DMS53 (cell line): ENCODE results near the gene KLK7.
"Not testable (repeated sequence)": the region's sequence is repeated elsewhere in the genome, so short reads cannot be mapped to it uniquely, and the experiment has no call there.

Experiments
- DNase-seq: peaks from one replicate; lab custom pipeline; 2025; lab: John Stamatoyannopoulos, UW

The KLK7 gene

GRCh38 chr19:51010066-51010795, 26.5 kb upstream of the KLK7 start:
- DNase-seq: no peak

DNA sequence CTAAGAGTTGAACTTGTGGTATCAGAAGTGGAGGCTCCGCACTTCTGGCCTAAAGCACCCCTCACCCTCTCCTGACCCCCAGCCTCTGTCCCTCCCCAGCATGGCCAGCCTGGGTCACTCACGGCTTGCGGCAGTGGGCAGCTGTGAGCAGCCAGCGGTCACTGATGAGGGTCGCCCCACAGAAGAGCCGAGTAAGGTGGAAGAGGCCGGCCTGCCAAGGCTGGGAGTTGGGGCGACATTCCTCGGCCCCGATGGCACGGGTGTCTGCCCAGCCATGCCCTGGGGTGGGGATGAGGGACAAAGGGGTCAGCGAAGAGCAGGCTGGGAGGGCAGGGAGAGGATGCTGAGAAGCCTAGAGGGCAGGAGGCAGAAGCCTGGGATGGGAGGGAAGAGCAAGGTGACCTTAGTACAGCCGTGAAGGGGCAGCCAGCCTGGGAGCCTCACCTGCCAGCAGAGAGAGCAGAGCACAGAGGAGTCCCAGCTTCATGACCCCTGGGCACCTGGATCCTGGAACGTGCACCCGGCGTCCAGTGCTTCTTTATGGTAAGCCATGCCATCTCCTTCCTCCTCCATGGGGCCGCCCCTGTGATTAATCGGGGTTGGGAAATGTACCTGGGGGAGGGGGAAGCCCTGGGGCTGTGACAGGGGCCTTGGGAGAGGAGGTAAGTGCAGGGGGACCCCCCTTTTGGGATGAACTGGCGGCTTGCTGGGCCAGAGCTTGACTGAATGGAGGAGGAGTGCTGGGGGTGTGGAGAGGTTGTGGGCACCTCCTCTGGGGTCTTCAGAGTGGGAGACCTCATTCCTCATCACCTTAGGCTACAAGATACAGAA, 25.6 kb upstream of the KLK7 start:
- DNase-seq: no peak

- no peak for DNase-seq
These were observed 23.8 kb upstream of the KLK7 start for GRCh38 chr19:51007488-51007887.

GRCh38 chr19:51006406-51006805, 22.7 kb upstream of the KLK7 start:
- no peak for DNase-seq

DNA sequence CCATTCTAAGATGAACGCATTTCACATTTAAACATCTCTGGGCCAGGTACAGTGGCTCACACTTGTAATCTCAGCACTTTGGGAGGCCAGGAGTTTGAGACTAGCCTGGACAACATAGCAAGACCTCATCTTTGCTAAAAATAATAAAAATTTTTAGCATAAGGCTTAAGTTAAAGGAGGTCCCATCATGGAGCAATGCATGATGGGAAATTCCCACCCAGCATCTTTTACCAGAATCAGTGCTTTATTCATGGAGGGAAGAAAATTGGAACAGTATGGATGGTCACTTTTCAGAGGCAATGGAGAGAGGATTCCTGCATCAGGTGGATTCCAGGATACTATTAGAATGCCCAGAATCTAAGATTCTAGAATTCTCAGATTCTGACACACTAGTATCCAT, 21.5 kb upstream of the KLK7 start:
- DNase-seq: no peak

DNA sequence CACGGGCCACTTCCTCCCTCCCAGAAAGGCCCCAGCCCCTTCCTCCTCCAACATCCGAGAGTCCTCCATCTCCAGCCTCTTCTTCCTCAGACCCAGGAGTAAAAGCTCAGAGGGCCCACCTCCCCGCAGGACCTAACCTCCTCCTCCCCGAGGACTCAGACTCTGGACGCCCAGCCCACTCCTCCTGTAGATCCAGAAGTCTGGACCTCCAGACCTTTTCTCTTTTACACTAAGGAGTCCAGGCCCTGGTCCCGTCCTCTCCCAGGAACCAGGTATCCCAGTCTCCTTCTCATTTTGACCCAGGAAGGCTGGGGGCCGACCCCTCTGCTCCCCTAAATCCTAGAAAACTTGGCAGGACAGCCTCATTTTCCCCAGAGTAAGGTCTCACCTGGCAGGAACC, 19.6 kb upstream of the KLK7 start:
- DNase-seq: no peak

- peak; percentile 46 for DNase-seq
These were observed 19.0 kb upstream of the KLK7 start for GRCh38 chr19:51002542-51003311.

DNA sequence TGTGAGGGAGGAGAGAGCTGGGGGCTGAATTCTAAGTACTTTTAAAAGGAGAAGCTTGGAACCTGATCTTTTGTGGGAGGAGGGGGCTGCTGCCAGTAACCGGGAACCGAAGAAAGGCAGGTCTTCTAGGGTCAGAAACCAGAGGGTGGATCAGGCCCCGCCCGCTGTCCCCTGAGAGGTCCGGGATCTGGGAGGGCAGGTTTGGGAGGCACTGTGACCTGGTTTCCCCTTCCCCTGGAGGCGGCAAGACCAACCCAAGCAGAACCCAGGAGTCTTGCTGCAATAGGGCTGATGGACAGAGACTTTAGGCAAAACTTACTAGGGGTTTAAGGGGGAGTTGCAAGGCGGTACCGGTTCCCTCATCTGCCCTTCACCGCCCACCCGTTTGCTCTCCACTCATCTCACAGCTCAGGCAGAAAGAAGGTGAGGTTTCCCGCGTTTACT, 18.4 kb upstream of the KLK7 start:
- DNase-seq: no peak

GRCh38 chr19:51001515-51001914, 17.8 kb upstream of the KLK7 start, which contains the start of gene KLK8:
TSS of gene KLK8 (minus strand) at chr19:51001604. CDS start at chr19:51001167, 437 bp downstream.
- DNase-seq: no peak

DNA sequence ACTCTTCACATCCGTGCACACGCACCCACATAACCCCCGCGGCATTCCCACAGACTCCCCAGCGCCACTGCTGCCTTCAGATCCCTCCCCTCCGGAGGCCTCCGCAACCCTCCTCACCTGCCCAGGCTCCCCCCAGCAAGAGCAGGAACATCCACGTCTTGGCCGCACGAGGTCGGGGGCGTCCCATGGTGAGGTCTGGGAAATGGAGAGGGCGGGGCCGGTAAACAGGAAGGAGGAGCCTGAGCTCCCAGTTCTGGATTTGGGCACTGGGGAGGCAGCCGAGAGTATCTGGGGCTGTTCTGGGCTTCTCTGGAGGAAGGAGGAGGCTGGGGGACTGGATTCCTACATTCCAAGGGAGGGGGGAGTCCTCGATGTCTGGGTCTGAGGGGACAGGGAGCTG, 17.3 kb upstream of the KLK7 start:
- no peak for DNase-seq

DNA sequence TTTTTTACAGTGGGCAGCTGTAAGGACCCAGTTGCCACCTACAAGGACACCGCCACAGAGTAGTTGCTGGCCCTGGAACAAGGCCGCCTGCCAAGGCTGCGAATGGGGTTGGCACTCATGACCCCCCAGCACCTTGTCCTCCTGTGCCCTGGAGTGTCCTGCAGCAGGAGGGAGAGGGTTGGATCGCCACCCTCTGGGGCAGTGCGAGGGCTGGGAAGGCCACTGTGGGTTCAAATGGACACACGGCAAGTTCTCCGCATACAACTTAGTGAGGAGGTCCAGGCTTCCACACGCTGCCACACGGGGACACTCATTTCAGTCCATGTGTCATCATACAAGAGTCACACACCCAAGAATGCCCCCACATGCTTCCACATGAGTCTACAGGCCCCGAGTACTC, 16.7 kb upstream of the KLK7 start:
- no peak for DNase-seq

DNA sequence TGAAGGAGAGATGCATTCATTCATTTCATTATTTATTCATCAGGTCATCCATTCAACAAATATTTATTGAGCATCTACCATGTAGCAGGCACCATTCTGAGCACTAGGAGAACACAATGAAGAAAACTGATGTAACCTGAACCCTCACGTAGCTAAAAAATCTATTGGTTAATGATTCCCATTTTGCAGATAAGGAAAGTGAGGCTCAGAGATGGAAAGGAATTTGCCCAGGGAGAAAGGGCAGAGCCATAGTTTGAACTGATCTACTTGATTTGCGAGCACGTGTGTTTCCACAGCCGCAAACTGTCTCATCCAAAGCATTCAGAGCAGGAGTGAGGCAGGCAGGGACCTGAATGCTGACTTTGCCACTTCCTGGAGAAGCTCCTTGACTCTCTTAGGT, 15.0 kb upstream of the KLK7 start:
- DNase-seq: no peak

- DNase-seq: no peak
These were observed 14.3 kb upstream of the KLK7 start for GRCh38 chr19:50998061-50998460.

GRCh38 chr19:50994129-50994528, 10.4 kb upstream of the KLK7 start:
- DNase-seq: peak; percentile 26

DNA sequence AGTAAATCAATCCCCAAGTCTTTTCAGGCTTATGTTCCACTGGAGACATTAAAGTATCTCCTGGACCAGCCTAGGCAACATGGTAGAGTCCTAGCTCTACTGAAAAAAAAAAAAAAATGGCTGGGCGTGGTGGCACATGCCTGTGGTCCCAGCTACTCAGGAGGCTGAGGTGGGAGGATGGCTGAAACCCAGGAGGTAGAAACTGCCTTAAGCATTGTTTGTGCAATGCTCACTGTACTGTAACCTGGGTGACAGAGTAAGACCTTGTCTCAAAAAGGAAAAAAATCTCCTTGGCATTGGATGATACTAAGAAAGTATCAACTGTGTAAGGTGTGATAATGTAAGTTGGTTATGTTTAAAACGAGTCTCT, 8.9 kb upstream of the KLK7 start:
- no peak for DNase-seq

DNA sequence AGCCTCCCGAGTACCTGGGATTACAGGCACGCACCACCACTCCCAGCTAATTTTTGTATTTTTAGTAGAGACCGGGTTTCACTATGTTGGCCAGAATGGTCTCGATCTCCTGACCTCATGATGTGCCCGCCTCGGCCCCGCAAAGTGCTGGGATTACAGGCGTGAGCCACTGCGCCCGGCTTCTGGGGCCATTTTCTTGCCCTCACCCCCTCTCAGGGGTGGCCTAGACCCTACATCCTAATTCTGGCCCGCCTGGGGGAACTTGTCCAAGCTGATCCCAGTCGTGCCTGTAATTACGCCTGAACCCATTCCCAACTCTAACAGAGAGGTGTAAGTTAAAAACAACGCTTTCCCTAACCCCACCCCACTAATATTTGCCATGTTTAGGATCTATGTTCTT, 699 bp upstream of the KLK7 start:
- not testable (repeated sequence) for DNase-seq

DNA sequence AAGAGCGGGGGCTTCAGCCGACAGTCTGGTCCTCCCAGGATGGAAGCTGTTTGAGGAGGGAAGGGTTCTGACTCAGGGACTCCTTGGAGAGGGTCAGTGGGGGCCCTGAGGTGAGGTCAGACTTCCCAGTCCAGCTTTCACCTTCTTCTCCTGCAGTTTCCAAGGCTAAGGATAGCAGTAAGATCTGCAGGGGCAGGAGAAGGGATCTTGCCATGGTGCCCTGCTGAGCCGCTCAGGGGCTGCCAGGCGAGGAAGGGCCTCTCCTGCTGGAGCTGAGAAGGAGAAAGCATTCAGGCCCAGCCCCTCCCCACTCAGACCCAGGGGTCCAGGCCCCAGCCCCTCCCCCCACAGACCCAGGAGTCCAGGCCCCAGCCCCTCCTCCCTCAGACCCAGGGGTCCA, 1.5 kb downstream of the KLK7 start:
- DNase-seq: no peak

GRCh38 chr19:50981587-50982146, 2.0 kb downstream of the KLK7 start:
- no peak for DNase-seq

DNA sequence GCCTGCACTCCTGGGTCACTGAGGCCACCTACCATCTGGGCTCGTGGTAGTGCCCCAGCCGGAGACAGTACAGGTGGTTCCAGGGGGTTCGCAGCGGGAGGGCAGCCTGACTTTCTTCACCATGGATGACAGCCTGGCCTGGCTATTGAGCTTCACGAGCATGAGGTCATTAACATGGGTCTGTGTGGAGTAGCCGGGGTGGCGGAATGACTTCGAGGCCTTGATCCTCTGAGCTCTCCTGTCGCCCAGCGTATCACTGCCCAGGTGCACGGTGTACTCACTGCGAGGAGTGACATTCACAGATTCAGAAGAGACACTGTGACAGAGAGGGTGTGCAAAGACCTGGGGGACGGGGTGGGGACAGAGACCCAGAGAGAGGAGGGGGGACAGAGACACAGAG, 3.5 kb downstream of the KLK7 start:
- DNase-seq: peak; percentile 25

- no peak for DNase-seq
These were observed 4.0 kb downstream of the KLK7 start for GRCh38 chr19:50979758-50980157.

DNA sequence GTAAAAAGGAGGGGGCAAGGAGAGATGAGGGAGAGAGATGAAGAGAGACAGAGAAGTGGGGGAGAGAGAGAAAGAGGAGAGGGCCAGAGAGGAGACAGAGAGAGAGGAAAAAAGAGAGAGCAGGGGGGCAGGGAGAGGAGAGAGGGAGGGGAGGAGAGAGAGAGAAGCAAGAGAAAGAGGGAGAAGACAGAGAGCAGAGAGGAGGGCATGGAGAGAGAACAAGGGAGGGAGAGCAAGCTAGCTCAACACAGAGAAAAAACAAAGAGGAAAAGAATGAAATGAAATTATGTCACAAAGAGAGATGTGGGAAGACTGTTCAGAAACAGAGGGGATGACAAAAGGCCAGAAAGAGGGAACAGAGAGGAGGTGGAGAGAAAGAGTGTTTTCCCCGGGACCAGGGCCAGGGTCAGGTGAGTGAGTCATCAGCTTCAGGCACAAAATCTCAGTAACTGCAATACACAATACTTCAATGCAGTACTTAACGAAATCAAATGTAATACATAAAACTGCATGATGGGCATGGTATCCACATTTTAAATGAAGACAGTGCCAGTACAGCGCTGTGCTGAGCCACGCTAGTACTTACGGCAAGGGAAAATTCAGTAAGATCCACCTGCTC, 4.8 kb downstream of the KLK7 start:
- no peak for DNase-seq

GRCh38 chr19:50977626-50978025, 6.1 kb downstream of the KLK7 start:
- DNase-seq: no peak
